AG04449 (cell line): ENCODE measurements around the gene ERG28.
"Not testable (repeated sequence)": the region's sequence is repeated elsewhere in the genome, so short reads cannot be mapped to it uniquely, and the experiment has no call there.

Experiments used
- CTCF ChIA-PET: fragments of 350-600 bp; formaldehyde crosslinking; extraction: SDS; loops from one replicate; lab custom pipeline; 2021; ENCODE audit warnings: antibody characterized with exemption; lab: Yijun Ruan, JAX
- POLR2A ChIA-PET: fragments of 400-600, 350-600 bp; formaldehyde crosslinking; extraction: SDS; loops from one replicate; lab custom pipeline; 2020; ENCODE audit warnings: antibody characterized with exemption, inconsistent platforms; lab: Yijun Ruan, JAX
- DNase-seq: peaks from one replicate; pipeline ENCODE4 v3.0.0-alpha.2; 2010; ENCODE audit warnings: low read depth, low spot score
- H3K4me3 ChIP-seq: 2 replicates; pipeline ENCODE4 v1.5.1; 2011; ENCODE audit warnings: low read depth, mild to moderate bottlenecking, control low read depth, low read length
- TF ChIP-seq, protein P1 (sequence below): IDR thresholded peaks from one replicate; pipeline ENCODE4 v1.5.1; 2011; ENCODE audit warnings: mild to moderate bottlenecking, moderate library complexity, low read length, control low read depth, inconsistent platforms; ENCODE audit not compliant: insufficient read depth; ENCODE audit errors: missing control alignments

Gene ERG28

DNA sequence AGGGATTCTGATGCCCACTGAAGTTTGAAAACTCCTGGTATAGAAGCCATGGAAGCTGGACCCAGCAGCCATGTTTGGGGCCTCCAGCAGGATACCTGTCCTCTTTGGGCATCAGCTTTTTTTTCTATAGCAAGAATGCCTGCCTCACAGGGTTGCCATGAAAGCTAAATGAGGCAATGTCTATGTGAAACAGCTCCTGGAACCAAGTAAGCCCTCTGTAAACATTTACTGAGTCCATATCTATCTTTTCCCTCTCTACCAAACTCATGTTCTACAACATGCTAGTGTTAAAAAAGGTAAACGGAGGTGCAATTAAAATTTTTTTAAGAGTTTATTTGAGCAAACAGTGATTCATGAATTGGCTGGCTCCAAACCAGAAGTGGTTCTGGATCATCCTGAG lies 53.6 kb downstream of the ERG28 start:
- no peak for DNase-seq
- POLR2A ChIA-PET, result no interaction called here
- CTCF ChIA-PET, result interaction anchor here (1.0 kb wide), 1 partner anchor 47 kb away, joined by 3 read pairs; no protein-coding TSS in a partner anchor
- H3K4me3 ChIP-seq, result no peak overlapping the region
- TF ChIP-seq, protein P1, sequence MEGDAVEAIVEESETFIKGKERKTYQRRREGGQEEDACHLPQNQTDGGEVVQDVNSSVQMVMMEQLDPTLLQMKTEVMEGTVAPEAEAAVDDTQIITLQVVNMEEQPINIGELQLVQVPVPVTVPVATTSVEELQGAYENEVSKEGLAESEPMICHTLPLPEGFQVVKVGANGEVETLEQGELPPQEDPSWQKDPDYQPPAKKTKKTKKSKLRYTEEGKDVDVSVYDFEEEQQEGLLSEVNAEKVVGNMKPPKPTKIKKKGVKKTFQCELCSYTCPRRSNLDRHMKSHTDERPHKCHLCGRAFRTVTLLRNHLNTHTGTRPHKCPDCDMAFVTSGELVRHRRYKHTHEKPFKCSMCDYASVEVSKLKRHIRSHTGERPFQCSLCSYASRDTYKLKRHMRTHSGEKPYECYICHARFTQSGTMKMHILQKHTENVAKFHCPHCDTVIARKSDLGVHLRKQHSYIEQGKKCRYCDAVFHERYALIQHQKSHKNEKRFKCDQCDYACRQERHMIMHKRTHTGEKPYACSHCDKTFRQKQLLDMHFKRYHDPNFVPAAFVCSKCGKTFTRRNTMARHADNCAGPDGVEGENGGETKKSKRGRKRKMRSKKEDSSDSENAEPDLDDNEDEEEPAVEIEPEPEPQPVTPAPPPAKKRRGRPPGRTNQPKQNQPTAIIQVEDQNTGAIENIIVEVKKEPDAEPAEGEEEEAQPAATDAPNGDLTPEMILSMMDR, result no peak

DNA sequence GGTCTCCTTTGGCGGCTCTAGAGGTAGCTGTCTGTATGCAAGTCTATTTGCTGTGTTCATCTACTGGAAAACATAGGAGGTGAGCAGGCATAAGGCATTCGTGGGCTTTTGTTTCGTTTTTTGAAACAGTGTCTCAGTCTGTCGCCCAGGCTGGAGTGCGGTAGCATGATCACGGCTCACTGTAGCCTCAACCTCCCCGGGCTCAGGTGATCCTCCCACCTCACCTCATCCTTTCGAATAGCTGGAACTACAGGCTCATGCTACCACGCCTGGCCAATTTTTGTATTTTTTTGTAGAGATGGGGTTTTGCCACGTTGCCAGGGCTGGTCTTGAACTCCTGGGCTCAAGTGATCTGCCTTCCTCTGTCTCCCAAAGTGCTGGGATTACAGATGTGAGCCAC lies 54.8 kb downstream of the ERG28 start:
- no peak for DNase-seq
- ChIA-PET POLR2A (no interaction called here), CTCF (interaction anchor here (0.5 to 3.9 kb wide), 2 partner anchors 48 to 1655 kb away, joined by 3 to 12 read pairs; no protein-coding TSS in a partner anchor)
- H3K4me3 ChIP-seq, result no peak overlapping the region
- TF ChIP-seq, protein P1, result no peak

DNA sequence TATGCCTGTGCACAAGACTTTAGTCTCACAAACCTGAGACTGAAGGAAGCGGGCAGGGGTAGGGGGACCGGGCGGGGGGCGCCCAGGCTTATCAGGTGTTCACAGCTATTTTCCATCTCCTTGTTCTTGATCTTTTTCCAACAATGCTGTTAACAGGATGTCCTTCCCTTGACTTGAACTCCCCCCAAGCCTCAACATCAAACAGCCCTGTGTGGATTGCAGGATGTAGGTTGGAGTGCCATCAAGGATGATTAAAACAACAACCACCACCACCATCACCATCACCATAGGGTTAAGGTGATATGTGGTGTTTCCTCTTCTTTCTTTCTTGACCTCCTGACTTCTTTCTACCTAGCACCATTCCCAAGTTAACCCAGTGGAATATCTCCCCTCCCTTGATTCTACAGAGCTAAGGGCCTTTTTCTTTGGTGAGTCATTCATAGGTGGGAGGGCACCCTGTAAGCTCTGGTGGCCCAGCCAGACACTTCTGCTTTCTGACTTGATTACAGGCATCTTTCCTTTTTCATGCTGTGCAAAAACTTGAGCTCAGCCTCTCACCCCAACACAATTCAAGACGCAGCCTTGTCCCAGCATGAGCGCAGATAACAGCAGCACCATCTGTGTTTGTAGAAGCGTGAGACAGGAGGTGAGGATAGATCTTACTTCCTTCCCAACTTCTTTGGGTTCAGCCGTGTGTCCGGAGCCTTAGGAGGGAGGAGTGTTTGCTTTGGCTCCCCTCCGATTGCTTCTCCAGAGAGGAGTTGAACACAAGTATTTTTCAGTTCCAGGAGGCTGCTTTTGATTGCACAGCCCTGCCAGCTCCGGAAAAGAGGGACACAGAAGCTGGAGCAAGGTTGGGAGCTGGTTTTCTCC lies 55.5 kb downstream of the ERG28 start:
- DNase-seq, result no peak
- TF ChIP-seq, protein P1, result no peak
- H3K4me3 ChIP-seq, result no peak overlapping the region
- ChIA-PET CTCF (interaction anchor here (3.9 kb wide), 1 partner anchor 49 kb away, joined by 12 read pairs; no protein-coding TSS in a partner anchor), POLR2A (no interaction called here)

DNA sequence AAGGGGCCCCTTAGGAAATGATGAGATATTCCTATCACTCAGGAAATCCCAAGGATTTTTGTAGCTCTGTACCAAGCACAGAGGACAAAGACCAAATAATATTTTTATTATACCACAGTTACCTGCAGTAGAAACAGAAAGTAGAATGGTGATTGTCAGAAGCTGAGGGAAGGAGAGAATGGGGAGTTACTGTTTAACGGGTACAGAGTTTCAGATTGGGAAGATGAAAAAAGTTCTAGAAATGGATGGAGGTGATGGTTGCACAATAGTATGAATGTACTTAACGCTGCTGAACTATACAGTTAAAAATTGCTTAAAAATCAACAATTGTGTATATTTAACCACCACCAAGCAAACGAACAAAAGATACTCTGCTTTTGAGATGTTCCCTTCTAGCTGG lies 58.2 kb downstream of the ERG28 start:
- DNase-seq, result no peak
- TF ChIP-seq, protein P1, result no peak
- POLR2A ChIA-PET, result no interaction called here
- no peak overlapping the region for H3K4me3 ChIP-seq
- CTCF ChIA-PET, result interaction anchor here (1.1 to 2.8 kb wide), 2 partner anchors 25 to 52 kb away, joined by 7 to 8 read pairs; no protein-coding TSS in a partner anchor

DNA sequence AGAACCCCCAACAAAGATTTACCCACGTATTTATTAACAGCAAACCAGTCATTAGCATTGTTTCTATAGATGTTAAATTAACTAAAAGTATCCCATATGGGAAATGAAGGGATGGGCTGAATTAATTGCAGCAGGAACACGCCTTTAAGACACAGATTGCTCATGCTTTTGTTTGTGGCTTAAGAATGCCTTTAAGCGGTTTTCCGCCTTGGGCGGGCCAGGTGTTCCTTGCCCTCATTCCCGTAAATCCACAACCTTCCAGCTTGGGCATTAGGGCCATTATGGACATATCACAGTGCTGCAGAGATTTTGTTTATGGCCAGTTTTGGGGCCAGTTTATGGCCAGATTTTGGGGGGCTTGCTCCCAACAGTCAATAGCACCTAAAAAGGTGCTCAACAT lies 59.6 kb downstream of the ERG28 start:
- POLR2A ChIA-PET, H3K4me3 ChIP-seq, DNase-seq: not testable (repeated sequence)
- CTCF ChIA-PET, result interaction anchor here (0.7 kb wide), 1 partner anchor 22 kb away, joined by 3 read pairs; the partner anchor contains the start of gene FLVCR2

DNA sequence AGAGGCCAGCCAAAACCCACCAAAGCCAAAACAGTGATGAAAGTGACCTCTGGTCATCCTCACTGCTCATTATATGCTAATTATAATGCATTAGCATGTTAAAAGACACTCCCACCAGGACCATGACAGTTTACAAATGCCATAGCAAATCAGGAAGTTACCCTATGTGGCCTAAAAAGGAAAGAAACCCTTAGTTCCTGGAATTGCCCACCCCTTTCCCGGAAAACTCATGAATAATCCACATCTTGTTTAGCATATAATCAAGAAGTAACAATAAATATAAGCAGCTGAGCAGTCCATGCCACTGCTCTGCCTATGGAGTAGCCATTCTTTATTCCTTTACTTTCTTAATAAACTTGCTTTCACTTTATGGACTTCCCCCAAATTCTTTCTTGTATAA lies 60.6 kb downstream of the ERG28 start:
- DNase-seq, H3K4me3 ChIP-seq, CTCF ChIA-PET, POLR2A ChIA-PET: not testable (repeated sequence)
